Measurements from ENCODE around the gene IFFO2. TPM values are rescaled to one million over a fixed set of nuclear protein-coding genes. Genes with fewer than 3 reads are reported as not detected.
"Not testable (repeated sequence)": the region's sequence is repeated elsewhere in the genome, so short reads cannot be mapped to it uniquely, and the experiment has no call there.

The IFFO2 gene
- total RNA-seq, 1 donor from 2014 or later: 4.6 TPM

DNA sequence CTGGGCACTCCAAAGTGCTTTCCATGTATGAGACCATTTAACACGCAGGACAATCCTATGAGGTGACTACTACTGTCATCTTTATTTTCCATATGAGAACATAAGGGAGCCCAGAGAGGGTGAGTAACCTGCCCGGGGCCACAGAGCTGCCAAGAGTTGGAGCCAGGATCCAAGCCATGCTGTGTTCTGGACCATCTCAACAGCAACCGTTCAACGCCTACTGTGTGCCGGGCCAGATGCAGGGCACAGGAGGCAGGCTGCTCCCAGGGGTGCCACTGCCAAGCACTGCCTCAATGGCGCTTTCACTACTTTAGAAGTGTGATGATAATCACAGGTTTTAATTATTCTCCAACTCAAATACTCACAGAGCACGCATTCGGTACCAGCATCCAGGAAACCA is 57.9 kb downstream of the IFFO2 start:
- no peak for DNase-seq (ENCODE audit: low read depth in 2 of 2)

DNA sequence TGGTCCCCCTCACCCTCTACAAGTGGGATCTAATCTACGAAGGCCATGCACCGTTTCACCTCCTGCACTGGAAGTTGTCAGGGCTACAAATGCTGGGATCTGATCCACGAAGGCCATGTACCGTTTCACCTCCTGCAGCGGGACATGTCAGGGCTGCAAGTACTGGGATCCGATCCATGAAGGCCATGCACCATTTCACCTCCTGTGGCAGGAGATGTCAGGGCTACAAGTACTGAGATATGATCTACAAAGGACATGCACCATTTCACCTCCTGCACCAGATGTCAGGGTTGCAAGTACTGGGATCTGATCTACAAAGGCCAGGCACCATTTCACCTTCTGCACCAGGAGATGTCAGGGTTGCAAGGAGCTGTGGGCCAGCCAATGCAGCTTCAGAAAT is 61.2 kb downstream of the IFFO2 start:
- DNase-seq (ENCODE audit: low read depth in 2 of 2): no peak

DNA sequence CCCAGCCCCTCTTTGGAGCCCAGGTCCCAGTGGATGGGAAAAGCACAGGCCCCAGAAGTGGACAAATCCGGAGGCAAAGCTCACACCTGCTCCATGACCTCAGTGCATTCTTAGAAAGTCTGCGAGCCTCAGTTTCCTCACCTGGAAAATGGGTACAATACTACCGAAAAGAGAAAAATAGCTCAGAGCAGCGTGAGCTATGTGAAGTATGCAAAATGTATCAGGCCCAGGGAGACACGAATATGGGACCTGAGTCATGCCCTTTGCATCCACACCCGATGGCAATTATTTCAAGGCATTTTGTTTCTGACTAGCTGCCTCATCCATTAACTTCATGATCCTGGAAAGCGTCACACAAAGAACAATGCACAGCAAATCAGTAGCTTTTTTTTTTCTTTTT is 63.4 kb downstream of the IFFO2 start:
- DNase-seq (ENCODE audit: low read depth in 2 of 2): no peak

DNA sequence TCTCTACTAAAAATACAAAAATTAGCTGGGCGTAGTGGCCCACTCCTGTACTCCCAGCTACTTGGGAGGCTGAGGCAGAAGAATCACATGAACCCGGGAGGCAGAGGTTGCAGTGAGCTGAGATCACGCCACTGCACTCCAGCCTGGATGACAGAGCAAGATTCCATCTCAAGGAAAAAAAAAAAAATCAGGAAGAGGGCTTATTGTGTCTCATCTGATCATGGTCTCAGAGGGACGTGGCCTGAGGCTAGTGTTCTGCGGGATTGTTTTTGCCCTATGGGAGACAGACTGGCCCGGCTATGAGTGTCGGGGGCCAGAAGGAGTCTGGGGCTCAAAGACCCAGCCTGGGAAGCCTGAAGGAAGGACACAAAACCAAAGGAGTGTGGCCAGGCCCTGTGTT is 64.6 kb downstream of the IFFO2 start:
- DNase-seq (ENCODE audit: low read depth in 2 of 2): not testable (repeated sequence)

DNA sequence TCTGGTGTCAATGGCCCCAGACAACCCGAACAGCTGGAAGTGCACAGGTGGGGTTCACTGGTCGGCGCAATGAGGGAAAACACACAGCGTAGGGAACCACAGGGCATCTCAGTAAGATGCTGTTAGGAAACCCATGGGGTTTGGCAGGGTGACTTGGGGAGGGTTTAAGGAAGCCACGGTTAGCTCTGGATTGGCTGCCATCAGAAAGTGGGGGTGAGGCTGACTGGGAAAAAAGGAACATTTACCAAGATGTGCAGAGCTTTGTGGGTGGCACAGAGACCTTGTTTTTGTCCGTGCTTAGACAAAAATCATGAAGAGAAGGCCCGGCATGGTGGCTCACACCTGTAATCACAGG is 65.1 kb downstream of the IFFO2 start:
- no peak for DNase-seq (ENCODE audit: low read depth in 2 of 2)

DNA sequence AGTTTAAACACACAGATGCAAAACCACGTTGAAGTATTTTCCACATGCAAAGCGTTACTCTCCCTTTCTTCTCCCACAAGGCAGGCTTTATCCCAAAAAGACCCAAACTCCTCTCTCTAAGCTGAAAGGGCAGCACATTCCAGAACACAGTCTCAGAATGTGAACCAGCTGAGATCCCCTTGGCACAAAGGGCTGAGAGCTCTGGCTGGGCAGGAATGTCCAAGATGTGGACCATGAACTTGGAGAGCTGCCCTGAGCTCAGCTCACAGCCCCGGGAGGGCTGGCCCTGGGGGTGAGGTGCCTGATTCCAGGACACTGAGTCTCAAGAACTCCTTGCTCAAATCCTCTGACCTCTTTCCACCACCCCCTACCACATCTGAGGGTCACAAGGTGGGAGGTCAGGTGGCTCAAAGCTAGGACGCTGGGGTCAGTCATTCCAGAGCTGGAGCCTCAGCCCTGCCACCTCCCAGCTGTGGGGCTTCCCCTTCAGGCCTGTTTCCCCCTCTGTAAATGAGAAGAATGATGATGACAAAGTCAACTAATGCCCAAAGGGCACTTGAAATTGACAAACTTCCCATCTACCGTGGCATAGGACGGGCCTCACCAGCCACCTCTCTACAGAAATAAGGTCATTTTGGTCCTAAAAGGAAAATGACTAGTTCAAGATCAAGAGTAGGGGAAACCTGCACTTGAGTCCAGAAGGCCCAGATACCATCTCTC is 65.6 kb downstream of the IFFO2 start:
- no peak for DNase-seq (ENCODE audit: low read depth in 2 of 2)

DNA sequence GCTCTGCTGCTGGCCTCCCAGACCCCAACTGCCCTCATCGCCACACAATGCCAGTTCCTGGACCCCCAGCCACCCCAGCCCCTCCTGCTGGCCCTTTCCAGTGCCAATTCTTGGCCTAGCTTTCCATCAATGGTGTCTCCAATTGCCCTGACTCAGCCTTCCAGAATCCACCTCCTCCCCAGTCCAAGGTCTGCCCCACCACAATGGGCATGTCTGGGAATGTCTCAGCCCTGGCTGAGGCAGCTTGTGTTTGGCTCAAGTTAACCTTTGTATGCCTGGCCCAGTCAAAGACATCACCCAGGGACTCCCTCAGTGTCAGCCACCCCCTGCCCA is 70.5 kb downstream of the IFFO2 start:
- no peak for DNase-seq (ENCODE audit: low read depth in 2 of 2)

DNA sequence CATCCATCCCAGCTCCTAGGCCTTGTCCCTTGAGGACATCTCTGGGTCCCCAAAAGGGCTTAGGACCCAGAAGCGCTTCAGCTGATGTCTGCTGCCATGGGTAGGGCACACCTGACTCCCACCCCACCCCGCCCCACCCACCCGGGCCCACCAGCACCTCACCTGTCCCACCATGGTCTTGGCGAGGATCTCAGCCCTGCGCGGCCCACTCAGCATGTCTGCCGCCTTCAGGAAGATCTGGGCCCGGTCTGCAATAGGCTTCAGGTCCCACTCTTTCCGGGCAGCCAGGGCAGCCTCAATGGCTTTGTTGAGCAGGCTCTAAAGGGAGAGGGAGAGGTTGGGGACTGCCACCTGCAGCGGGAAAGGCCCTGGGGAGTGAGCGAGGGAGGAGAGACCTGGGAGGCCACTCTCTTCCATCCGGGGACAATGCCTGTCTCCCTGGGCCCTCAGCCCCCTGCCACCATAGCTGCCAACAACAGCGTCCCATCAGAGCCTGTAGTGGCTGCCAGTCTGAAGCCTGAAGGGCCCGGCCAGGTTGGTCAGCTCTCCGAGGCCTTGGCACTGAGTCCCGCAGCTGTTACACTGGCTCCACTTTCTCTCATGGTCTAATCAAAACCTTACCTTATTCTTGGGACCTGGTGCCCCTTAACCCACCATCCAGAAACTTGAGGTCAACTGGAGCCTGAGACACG is 71.0 kb downstream of the IFFO2 start:
- no peak for DNase-seq (ENCODE audit: low read depth in 2 of 2)

DNA sequence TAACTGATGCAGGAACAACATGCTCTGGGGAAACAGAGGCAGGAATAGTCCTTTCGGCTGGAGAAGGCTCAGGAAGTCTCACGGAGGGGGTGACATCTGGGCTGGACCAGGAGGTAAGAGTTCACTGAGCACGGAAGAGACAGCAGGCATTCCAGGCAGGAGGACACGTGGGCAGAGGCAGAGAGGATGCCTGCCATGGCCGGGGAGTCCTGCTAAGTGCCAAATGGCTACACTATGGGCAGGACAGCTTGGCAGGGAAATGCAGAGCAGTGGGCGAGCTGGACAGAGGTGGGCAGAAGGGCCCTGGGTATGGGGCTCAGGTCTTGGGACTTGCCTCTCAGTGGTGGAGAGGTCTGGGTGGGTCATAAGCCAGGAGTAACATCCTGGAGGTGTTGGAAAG is 71.7 kb downstream of the IFFO2 start:
- DNase-seq (ENCODE audit: low read depth in 2 of 2): no peak

DNA sequence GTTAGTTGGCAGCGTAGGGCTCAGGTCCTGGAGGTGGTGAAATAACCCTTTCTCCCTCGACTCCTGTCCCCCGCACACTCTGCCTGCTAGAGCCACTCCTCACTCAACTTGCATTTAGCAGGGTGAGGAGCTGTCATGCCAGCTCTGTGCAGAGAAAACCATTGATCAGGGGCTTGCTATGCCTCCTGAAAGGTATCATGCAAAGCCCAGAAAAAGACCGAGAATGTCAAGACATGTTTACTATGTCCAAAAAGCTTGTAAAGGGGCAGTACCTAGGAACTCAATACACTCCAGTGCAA is 72.1 kb downstream of the IFFO2 start:
- DNase-seq (ENCODE audit: low read depth in 2 of 2): no peak

DNA sequence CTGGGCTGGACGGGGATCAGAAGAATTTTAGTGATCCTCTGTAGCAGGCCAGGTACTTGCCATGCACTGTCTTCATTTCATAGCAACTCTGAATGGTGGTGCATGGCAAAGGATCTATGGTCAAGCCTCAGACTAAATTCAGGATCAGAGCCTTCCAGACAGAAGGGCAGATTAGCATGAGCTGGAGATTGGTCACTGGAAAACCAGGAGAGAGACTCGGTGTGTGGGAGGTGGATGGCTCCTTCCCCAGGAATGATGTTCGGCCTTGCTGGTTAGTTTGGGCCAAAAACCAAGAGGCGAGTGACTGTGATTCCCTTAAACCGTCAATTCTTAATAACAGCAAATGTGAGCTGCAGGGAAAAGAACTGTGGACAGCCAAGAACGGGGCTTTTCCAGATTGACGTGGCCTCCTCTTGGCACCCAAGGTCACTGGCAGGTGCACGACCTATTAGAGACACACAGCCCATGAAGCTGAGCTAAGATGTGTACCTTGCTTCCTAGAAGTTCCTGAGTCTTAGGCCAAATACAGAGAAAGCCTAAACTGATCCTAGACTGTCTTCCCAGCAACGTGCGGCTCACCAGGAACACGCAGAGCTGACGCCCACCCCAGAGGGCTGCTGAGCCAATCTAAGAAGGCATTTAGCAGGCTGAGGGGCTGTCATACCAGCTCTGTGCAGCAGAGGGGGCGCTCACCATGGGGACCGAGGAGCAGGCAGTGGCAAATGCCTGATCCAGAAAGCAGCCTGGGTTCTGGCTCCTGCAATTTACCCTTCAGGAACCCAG is 72.6 kb downstream of the IFFO2 start:
- peak; percentile 80 to 84 for DNase-seq (ENCODE audit: low read depth in 2 of 2)

DNA sequence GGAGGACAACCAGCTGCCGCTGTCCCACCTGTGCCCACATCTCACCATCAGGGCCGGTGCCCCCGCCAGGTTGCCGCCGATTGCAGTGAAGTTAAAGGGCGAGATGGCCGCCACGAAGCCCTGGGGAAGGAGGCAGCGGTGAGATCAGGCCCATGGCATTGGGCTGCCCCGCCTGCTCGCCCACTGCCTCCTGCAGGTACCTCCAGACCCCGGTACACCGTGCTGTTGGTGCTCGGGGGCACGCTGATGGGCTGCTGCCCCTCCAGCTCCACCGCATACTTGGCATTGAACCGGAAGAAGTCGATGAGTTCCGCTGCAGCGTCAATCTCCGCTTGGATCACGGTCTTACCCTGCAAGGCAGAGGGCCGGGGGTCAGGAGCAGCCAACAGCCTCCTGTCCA is 73.4 kb downstream of the IFFO2 start:
- DNase-seq (ENCODE audit: low read depth in 2 of 2): no peak

DNA sequence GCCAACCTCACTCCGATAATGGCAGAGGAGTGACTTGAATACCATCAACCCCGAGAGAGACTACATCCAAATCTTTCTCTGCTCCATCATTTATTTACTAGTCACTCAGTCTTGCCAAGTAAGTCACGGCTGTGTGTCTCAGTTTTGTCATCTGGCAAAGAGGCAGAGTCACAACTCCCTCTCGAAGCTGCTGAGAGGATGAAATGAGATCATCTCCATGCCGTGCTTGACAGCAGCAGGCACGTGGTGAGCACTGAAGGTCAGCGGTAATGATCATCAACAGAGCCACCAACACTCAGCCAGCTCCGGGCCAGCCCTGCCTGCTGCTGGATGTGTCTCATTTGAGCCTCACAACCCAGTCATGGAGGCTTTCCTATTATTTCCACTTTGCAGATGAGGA is 74.0 kb downstream of the IFFO2 start:
- DNase-seq (ENCODE audit: low read depth in 2 of 2): no peak

DNA sequence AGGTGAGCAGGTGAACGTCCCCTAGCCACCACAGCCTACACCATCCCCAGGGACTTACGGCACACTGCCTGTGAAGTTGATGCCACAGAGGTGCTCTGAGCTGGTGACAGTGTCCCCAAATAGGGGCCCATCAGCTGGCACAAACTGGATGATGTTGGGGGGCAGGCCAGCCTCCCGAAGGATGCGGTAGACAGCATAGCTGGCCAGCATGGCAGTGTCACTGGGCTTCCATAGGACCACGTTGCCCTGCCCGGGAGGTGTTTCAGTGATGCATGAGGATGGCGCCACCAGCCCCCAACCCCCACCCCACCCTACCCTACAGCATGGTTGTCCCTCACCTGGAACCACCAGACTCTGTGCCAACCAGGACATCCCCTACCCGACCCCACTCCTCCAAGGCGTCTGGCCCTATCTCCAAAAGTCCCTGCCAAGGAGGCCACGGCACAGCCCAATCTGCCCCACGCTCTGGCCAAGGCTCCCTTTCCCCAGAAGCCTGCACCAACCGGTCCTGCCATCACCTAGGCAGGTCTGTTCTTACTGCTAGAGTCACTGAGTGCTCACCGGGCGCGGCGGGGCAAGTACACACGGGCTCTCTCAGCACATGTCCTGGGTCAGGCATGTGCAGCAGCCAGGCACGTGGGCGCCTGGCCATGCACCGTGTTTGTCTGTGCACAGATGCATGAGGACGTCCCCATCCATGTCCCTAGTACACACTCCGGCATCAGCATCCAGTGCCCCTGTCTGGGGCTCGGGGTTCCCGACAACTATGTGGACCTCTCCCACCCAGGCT is 74.6 kb downstream of the IFFO2 start:
- no peak for DNase-seq (ENCODE audit: low read depth in 2 of 2)

DNA sequence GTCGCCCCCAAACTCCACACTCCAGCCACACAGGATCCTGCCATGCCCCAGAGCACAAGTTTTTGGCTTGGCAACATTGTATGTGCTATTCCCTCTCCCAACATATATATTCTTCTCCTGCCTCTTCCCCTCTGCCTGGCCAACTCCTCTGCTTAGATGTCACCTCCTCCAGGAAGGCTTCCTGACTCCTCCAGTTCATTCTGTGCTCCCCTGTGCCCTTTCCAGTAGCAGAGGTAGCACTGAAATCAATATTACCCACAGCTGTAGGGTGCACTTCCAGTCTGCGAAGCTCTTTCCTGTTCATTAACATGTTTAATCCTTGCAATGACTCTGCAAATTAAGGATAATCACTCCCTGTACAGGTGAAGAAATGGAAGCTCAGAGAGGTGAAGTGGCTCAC is 75.3 kb downstream of the IFFO2 start:
- no peak for DNase-seq (ENCODE audit: low read depth in 2 of 2)

DNA sequence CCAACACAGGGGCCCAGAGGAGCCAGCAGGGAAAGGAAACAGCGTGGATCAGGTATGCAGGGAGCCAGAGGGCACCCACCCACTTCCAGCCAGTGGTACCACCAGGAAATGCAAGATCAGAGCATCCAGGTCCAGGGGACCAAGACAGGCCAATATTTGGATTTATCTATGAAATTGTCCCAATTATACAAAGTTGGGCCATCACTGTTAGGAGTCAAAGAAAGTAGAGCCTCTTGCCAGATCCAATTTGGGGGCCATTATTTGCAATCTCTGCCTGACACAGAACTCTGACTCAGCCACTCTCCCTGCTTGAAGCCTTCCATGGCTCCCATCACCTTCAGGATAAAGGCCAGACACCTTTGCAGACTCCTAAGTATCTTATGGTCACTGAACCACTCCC is 75.9 kb downstream of the IFFO2 start:
- DNase-seq (ENCODE audit: low read depth in 2 of 2): no peak

DNA sequence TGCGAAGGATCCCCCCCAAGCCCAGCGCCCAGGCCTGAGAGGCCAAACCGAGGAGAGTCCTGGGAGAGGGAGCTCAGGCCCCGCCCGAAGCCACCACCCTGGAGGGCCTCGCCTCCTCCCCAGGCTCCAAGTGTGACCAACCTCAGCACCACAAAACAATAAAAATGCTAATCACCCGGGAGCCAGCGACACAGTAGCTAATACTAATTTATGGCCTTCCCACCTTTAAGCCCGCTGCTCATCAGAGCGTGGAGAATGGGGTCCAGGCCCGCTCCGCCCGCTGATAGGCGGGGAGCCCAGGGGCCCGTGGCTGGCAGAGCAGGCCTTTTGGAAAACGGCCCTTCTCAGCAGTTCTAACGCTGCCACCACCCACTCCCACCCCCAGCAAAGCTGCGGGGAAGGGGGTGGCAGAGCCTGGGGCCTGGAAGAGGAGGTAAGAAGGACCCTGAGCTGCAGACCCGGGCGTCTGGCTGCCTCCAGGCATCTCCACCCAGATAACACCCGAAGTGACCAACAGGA is 76.6 kb downstream of the IFFO2 start:
- DNase-seq (ENCODE audit: low read depth in 2 of 2): no peak

DNA sequence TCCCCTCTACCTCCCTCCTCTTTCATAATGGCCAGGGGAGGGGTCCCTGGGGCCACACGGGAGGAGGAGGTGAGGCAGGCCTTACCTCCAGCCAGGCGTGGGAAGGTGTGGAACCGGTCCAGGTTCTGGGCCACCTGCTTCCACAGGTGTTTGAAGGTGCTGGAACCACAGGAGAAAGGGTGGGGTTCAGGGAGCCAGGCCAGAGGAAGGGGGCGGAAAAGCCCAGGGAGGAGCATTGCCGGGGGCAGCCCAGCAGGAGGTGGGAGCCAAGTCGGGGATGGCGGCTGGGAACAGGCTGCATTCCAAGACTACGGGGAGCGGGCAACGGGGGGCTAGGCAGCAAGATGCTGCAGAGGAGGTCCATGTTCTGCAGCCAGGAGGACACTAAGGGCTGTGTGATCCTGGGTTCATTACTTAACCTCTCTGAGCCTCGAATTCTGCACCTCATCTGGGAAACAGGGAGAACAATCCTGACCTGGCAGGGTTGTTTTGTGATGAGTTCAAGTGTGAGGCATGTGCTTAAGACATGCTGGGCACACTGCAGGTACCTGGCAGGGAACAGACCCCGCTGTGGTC is 77.2 kb downstream of the IFFO2 start:
- no peak for DNase-seq (ENCODE audit: low read depth in 2 of 2)

DNA sequence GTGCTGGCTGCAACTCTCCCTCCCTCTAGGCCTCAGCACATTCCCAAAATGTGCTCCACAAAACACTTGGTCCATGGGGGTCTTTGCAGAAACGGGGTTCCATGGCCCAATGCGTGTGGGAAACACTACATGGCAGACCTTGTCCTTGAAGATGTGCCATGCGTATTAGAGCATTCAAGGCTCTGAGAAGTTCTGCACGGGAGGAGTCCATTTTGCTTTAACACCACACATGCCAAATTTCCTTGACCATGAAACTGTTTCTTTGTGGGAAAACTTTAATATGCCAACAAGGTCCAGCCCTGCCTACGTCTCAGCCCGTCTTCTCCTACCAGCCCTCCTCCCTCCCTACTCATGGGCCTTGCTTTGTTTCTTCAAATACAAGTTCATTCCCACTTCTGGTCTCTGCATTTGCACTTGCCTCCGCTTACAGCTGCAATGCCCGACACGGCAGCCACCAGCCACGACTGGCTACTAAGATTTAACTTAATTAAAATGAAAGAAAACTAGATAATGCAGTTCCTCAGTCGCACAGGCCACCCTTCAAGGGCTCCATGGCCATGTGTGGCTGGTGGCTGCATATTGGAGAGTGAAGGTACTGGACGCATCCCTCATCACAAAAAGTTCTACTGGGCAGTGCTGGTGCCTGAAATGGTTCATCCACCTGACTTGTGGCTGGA is 77.8 kb downstream of the IFFO2 start:
- DNase-seq (ENCODE audit: low read depth in 2 of 2): no peak

DNA sequence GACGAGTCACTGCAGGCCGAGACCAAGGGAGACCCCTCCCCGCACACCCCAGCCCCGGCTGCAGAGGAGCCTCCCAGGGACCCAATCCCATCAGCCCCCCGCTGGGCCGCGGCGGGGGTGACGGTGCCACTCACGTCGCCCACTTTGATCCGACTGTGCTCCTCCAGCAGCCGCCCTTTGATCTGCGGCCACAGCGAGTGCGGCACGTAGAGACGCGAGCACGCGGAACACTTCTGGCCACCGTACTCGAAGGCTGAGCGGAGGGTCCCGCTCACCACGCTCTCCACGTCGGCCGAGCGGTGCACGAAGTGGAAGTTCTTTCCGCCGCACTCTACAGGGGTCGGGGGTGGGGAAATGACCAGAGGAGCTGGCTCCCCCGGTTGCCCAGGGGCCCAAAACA is 79.2 kb downstream of the IFFO2 start:
- no peak for DNase-seq (ENCODE audit: low read depth in 2 of 2)

DNA sequence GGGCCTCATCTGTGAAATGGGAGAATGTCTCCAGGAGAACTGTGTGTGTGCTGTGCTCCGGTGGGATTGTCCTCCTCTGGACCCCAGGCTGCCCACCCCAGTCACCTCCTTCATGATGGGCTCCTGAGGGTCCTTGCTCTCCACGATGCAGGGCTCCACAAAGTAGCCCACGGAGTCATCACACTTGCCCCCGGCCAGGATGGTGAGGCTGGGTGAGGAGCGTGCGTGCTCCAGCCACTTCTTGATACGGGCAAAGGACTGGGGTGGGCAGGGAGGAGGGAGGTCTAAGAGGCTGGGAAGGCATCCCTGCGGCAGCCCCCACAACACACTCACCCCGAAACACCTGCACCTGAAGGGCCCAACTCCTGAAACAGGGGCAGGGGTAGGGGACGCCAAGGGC is 80.3 kb downstream of the IFFO2 start:
- no peak for DNase-seq (ENCODE audit: low read depth in 2 of 2)
